HL-60 (cell line): ENCODE data around the gene MFSD6.
A peak's percentile ranks its signal among the peaks of the same experiment; 100 is the strongest.

Source experiments
- DNase-seq, 2 experiments: peaks; one replicate each; pipeline ENCODE4 v3.0.0-alpha.2; 2010 to 2020; ENCODE audit warnings: low read depth in 1 of 2, low spot score in 1 of 2
- H3K27ac ChIP-seq: fragments of 250-450 bp; sonication (Bioruptor Pico); replicated peaks from 2 replicates; pipeline ENCODE4 v1.5.1; 2020; ENCODE audit warnings: mild to moderate bottlenecking, moderate library complexity
- H3K27me3 ChIP-seq: fragments of 250-450 bp; sonication (Bioruptor Pico); 2 replicates; pipeline ENCODE4 v1.5.1; 2021; ENCODE audit warnings: mild to moderate bottlenecking, moderate library complexity; ENCODE audit not compliant: insufficient read depth, poor library complexity, severe bottlenecking
- H3K4me3 ChIP-seq: replicated peaks from 2 replicates; pipeline ENCODE4 v1.5.1; 2011; ENCODE audit warnings: mild to moderate bottlenecking, control low read depth, low read length; ENCODE audit not compliant: insufficient read depth
- CTCF ChIP-seq: IDR thresholded peaks from one replicate; pipeline ENCODE4 v1.5.1; 2011; ENCODE audit warnings: low read length, control low read depth, inconsistent platforms; ENCODE audit not compliant: insufficient read depth
- GABPA ChIP-seq: IDR thresholded peaks from 2 replicates; pipeline ENCODE4 v1.6.1; 2012; ENCODE audit warnings: low read depth
- POLR2AphosphoS5 ChIP-seq: IDR thresholded peaks from 2 replicates; pipeline ENCODE4 v1.6.1; 2012; ENCODE audit warnings: low read depth
- REST ChIP-seq: IDR thresholded peaks from 2 replicates; pipeline ENCODE4 v1.6.1; 2012; ENCODE audit warnings: low read depth; ENCODE audit not compliant: insufficient replicate concordance
- SPI1 ChIP-seq: IDR thresholded peaks from 2 replicates; pipeline ENCODE4 v1.6.1; 2012; ENCODE audit warnings: low read depth, mild to moderate bottlenecking, borderline replicate concordance

The MFSD6 gene

GRCh38 chr2:190530248-190530900, 122.2 kb downstream of the MFSD6 start:
- no peak for DNase-seq
- no peaks in the 10 kb centered on the region for H3K27me3 ChIP-seq
- H3K4me3 ChIP-seq: no peak overlapping the region
- TF ChIP-seq SPI1: no peak
- no peak for TF ChIP-seq POLR2AphosphoS5
- TF ChIP-seq CTCF: no peak
- TF ChIP-seq GABPA: no peak
- no peak for TF ChIP-seq REST
- no peak overlapping the region; the same call in 1 of the 2 replicates for H3K27ac ChIP-seq

- TF ChIP-seq GABPA: no peak
- no peak for TF ChIP-seq REST
- TF ChIP-seq CTCF: no peak
- no peak for TF ChIP-seq POLR2AphosphoS5
- TF ChIP-seq SPI1: no peak
- Histone ChIP-seq H3K27me3 (no peaks in the 10 kb centered on the region), H3K4me3 (no peak overlapping the region), H3K27ac (no peak overlapping the region)
- no peak for DNase-seq
Observed at GRCh38 chr2:190532581-190532980, 124.4 kb downstream of the MFSD6 start.

- Histone ChIP-seq H3K27me3 (no peaks in the 10 kb centered on the region), H3K4me3 (peak overlapping the region; percentile 71), H3K27ac (peak overlapping the region; percentile 86)
- TF ChIP-seq REST (no peak), GABPA (no peak), POLR2AphosphoS5 (no peak; the same call in 1 of the 2 replicates), SPI1 (no peak), CTCF (no peak)
- DNase-seq: peak in 1 of 2 experiments; percentile 11
Observed at GRCh38 chr2:190533175-190533967, 125.2 kb downstream of the MFSD6 start.
